GM04504 (cell line): ENCODE results near the gene PPP2R2B.
"Not testable (repeated sequence)": the region's sequence is repeated elsewhere in the genome, so short reads cannot be mapped to it uniquely, and the experiment has no call there.

ENCODE experiments used
- DNase-seq: peaks from one replicate; pipeline ENCODE4 v3.0.0-alpha.2; 2012; ENCODE audit warnings: low read depth

Gene PPP2R2B

DNA sequence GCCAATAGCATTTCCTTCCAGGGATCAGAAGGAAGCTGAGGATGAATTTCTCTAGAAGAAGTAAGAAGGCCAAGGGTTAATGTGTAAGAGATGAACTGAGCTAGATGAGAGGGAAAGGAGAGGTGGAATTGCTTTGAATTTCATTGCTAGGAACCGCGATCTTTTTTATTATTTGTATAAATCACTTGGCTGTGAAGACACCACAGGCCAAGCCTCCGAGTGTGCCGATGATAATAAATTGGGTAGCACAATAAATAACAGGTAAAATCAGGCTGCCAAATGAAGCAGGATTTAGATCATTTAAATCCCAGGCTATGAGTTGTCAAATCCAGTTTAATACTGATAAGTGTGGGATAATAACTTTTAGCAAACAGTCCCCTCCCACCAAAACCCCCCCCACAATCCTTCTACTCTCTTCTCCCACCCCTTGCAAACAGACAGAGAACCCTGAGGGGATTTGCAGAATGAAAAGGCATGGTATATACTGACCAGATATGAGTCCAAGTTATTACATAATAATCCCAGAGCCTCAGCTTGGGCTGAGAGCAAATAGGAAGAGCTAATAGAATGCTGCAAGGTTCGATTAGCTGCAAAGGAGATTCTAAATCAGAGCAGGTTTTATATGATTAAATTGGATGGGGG is 143.5 kb downstream of the PPP2R2B start:
- no peak for DNase-seq

DNA sequence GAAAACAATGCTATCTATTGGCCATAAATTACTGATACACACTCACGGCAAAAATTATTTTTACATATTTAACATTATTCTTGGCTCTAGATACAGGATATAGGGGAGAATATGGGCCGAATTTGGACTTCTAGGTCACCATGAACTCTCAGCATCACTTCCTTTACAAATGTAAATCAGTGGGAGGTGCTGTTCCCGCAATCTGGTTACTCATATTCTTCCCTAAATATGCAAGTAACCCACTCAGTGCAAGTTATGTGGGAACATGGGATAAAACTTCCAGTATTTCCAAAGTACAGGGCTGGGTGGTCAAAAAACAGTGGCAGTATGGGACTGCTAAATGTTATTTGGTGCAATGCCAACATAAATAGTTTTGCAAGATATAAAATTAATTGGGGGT is 145.6 kb downstream of the PPP2R2B start:
- no peak for DNase-seq

DNA sequence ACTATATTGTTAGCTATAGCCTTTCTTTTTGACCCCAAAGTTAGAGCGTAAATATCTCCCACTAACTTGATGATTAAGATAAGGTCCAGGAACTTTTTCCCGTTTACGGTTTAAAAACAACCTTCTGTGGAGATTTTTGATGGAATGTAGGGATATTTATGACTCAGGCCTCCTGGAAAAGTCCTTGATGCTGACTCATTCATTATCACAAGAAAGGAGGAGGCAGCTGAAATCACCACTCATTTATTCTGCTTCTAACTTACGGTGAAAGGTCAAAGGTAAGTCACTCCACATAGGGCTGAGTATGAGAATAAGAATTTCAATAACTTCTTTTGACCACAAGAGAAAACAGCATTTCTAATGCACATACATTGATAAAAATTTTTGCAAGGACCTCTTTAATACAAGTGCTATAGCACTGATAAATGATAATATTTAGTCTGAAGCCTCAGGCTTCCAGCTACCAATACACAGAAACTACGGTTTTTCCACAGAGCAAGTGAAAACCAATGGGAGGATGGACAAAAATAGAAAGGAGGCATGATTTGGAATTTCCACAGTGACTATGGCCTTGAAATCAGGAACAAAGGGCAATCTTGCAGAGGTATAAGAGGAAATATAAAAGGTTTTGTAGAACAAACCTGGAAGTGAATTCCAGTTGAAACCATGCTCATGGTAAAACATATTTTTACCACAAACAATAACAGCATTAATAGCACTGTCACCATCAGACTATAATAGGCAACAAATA is 146.5 kb downstream of the PPP2R2B start:
- DNase-seq: peak; percentile 47

DNA sequence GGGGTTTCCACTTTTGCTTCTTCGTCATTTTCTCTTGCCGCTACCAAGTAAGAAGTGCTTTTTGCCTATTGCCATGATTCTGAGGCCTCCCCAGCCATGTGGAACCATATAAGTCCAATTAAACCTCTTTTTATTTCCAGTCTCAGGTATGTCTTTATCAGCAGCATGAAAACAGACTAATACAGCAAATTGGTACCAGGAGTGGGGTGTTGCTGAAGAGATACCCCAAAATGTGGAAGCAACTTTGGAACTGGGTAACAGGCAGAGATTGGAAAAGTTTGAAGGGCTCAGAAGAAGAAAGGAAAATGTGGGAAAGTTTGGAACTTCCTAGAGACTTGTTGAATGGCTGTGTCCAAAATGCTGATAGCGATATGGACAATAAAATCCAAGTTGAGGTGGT is 149.8 kb downstream of the PPP2R2B start:
- not testable (repeated sequence) for DNase-seq

DNA sequence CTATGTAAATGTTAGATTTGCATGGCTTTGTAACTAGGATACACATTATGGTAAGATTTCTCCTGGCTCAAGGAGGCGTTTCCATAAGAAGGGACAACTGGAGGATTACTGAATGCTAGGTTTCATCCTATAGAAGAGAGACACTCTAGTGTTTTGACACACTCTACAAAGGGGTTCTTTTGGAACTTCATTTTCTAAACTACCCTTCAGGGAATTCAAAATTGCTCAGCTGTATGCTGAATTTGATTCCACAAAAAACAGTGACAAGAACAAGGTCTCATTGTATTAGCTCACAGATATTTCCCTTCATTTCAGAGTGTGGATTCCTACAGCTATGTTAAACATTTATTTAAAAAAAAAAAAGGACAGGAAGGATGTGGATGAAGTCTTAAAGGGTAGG is 151.7 kb downstream of the PPP2R2B start:
- no peak for DNase-seq

DNA sequence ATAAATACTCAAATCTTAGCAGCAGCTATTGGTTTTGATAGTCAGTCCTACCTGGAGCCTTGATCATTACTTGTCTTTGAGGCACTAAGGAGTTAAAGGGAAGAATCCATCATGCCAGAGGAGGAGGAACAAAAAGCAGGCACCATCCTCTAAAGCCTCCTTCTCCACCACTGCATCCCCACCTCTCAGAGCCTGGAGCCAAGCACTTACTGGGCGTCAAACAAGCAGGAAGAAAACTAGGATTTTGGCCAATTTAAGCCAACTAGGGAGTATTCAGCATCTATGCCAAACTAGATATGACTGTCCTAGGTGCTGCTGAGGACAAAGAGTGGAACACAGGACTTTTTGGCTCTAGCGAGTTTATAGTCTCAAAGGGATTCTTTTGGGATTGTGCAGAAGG is 152.5 kb downstream of the PPP2R2B start:
- DNase-seq: no peak

DNA sequence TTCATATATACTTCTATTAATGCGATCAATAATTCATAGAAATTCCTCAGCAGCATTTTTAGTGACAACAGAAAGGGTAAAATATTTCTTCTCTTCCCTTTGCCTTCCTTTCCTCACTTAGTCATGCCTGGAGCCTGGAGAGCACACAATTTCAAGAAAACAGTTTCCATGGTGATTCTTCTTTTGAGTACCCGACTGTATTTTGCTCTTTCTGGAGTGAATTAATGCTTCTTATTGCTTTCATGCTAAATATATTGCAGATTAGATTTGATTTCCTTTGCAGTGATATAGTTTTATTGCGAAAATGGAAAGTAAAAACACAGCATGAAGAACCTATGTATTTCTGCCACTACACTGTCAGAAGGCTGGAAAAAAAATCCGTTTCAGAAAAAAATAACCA is 153.5 kb downstream of the PPP2R2B start:
- no peak for DNase-seq

DNA sequence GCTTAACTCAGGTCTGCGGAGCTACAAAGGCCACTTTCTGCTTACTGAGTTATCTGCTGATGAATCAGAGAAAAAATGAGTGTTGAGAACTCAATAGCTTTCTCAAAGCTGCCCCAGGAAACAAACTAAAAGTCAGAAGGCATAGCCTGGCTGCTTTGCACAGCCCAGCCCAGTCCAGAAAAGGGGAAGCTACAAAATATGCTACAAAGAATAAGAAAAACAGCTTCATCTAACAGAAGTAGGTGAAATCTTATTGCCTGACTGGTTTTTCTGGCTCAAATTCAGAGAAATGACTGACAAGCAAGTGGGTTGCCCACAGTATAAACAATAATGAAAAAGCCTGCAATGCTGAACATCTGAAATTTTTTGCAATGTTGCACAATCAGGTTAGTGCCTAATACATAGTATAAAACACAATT is 156.2 kb downstream of the PPP2R2B start:
- no peak for DNase-seq

DNA sequence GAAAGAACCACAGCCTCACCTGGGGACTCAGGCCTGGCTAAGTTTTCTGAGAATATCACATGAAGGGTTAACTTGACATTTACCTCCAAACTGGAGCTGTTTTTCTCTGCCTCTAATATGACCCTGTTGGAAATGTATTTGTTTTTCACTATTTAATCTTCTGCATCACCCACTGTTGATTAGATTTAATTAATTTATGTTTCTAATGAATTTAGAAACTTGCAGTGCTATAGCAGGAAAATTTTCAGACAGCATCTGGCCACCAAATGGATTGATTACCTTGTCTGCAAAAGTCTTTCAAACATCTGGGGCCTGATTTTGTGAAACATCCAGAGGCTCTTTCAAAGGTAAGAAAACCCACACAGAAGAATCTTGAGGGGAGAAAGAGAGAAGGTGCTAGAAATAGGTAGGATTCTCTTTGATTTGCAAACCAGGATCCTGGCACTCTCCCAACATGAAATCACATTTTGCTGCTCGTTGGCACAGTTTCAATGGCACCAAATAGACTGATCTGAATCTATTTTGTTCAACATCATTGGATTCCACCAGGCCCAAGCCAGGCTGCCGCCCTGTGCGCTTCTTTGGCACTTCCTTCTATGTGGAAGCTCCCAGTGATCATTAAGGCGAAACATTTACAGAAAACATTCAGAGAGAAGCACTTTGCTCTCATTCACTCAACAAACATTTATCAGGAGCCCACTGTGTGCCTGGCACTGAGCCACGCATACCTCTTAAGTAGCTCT is 157.3 kb downstream of the PPP2R2B start:
- DNase-seq: no peak

DNA sequence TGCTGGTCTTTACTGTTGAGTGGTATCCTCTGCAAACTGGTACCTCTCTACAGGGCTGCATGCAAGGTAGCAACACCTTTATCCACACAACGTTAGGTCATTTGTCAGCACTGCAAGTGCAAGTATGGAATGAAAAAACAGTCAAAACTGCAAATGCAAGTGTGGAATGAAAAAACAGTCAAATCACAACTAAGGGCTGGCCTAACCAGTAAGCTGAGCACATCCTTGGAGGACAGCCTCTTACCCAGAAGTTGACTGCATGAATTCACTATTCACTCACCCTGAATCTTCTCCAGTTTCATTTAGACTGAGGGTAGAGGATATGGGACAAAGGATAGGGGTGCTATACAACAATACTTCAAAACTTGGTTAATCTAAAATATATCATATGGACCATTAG is 158.4 kb downstream of the PPP2R2B start:
- DNase-seq: no peak

DNA sequence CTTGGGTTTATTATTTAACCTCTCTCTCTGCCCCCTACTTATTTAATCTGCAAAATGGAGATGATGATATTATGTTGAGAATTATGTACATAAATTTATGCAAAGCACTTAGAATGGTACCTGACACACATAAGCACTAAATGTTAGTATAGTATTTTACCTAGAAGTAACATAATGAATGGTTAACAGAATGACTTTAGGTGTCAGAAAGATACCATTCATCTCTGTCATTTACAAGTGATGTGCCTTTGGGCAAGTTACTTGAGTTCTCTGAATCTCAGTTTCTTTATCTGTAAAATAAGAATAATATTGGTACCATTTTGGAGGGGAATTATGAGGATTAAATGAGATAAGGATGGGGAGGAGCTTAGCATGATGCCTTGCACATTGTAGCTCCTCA is 159.4 kb downstream of the PPP2R2B start:
- DNase-seq: no peak

DNA sequence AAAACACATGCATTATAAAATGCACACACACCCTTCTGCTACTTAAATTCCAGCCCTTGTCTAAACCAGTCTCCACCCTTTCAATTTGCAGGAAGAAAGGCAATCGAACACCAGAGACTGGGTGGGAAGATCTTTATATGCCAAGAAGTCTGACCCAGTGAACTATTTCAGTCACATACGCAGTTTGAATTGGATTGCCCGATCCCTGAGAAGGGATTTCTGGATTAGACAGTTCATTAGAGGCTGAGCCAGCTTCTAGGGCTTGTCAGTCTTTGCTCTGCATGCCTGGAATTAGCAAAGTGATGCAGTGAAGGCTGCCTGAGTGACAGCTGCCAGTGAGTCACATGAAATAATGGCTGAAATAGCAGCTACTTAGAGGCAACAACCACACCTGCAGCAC is 159.9 kb downstream of the PPP2R2B start:
- no peak for DNase-seq

DNA sequence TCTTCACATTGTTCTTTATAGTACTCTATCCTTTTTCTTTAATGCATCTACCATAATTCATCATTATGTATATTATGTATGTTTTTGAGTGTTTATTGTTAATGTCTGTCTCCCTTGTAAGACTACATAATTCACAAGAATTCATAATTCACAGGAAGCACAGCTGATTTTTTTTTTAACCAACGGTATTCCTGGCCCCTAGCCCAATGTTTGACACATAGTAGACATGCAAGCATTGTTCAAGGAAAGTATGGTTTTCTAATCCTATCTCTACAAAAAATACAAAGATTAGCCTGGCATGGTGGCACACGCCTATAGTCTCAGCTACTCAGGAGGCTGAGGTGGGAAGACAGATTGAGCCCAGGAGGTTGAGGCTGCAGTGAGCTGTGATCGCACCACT is 160.6 kb downstream of the PPP2R2B start:
- DNase-seq: no peak

DNA sequence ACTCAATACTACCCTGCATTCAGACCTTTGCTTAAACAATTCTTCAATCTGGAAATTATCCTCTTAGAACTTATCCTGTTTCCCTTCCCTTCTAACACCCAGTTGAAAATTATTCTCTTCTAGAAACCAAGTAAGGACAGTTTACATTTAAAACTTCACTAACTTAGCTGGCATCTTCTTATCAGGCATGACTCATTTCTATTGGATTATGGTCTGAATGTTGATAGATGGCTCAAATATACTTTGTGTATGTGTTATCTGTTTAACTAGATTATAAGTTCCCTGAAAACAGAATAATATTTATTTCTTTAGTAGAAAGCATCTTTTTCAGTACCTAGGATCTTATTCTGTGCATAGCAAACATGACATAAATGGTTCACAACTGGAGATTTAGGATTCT is 161.9 kb downstream of the PPP2R2B start:
- no peak for DNase-seq

DNA sequence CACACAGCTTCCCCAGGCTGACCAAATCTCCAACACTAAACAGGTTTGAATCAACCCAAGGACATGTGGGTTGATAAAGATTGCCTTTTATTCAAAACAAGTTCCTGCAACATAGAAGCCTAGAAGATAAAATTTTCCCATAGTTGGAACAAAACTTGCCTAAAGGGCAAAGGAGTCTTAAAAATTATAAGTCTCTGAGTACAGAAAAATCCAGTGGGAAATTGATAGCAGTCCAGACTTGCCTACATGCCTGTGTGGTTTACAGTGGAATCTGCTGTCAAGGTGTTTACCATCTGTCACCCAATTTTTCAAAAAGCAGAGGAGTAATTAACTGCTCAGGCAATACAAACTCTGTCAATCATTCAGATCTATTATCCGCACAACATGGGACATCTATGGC is 168.2 kb downstream of the PPP2R2B start:
- no peak for DNase-seq

DNA sequence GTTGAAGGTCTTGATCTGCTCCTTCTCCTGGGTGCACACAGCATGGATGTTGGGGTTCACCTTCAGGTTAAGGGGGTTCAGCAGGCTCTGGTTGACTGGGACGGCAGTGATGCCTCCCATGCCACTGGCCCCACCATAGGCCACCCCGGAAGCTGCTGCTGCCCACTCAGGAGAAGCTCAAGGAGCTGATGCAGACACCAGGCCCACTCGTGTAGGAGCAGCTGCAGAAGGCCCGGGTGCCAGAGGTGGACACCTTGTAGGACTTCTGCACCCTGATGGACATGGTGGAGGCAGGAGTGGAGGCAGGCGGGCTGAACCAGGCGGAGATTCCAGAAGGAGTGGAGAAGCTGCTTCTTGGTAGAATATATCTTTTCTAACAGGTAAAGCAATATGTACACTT is 171.2 kb downstream of the PPP2R2B start:
- DNase-seq: no peak

DNA sequence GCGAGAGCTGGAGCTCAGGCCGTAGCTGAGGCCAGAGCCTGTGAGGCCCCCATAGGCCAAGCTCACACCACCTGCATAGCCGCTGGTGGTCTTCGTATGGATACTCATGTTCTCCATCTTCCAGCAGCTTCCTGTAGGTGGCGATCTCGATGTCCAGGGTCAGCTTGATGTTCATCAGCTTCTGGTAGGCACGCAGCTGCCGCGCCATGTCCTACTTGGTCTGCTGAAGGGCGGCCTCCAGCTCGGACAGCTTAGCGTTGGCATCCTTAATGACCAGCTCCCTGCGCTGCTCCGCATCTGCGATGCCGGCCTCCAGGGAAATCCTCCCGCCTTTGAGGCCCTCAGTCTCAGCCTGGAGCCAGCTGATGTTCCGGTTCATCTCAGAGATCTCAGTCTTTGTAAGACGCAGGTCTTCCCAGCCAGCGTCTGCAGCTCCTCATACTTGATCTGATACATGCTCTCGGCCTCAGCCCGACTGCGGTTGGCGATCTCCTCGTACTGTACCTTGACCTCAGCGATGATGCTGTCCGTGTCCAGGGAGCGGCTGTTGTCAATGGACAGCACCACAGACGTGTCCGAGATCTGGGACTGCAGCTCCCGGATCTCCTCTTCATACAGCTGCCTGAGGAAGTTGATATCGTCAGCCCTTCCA is 172.1 kb downstream of the PPP2R2B start:
- DNase-seq: no peak

DNA sequence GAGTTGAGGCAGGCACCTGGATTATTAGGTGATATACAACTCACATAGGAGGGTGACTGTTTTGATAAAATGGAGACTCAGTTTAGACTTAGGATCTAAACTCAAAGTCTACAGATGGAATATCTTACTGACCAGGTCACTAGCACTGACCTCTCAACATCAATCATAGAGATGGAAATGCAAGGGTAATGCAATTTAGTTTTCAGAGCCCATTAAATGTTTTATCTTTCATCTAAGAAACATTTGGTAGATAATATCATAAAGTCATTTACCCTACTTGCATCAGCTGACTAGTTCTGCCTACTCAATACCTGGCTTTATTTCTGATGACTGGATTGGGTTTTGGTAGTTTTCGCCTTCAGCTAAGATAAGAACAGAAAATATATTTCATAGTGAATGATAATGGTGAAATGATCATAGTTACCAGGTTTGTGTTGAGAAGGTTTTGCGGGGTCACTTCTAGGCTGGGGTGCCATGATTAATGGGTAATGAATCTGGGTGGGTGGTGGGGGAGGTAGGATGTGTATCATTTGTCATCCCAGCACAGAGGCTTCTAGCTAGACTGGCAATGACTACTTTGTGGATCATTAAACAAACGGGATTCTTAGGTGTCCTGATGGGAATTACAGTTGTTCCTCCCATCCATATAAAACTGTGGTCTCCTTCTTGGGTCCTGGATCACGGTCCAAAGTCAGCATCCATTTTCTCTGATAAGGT is 173.4 kb downstream of the PPP2R2B start:
- no peak for DNase-seq

DNA sequence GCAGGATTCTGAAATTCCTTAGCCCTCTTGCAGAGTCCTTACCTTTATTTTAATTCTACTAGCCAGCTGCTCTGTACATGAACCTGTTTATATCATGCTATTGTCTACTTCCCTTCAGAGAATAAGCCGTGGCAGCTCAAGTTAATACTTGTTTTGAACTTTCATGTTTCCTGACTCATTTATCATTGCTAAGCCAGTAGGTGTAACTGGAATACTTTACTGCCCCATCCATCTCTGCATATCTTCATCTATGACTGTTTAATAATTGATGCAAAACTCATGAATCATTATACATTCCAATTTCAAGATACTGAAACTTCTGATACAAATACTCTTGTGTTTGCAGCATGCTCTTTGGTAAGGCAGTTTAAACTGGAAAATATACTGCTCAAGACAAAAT is 174.7 kb downstream of the PPP2R2B start:
- DNase-seq: no peak

DNA sequence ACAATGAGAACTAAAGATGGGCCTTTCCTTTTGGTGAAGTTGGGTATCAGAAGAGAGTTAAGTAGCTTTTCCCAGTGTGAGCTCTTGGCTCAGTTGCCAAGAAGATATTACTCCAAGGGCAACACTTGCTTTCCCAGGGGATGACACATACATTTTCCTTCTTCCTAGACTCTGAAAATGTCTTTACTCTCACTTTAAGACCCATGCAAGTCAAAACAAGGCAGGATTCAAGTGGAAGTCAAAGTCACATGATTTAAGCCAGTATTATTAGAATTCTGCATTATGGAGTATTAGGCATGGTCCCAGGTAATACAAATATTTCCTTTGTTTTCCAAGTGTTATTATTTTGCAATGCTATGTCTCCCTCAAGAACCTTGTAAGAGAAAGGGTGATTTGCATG is 175.1 kb downstream of the PPP2R2B start:
- no peak for DNase-seq

DNA sequence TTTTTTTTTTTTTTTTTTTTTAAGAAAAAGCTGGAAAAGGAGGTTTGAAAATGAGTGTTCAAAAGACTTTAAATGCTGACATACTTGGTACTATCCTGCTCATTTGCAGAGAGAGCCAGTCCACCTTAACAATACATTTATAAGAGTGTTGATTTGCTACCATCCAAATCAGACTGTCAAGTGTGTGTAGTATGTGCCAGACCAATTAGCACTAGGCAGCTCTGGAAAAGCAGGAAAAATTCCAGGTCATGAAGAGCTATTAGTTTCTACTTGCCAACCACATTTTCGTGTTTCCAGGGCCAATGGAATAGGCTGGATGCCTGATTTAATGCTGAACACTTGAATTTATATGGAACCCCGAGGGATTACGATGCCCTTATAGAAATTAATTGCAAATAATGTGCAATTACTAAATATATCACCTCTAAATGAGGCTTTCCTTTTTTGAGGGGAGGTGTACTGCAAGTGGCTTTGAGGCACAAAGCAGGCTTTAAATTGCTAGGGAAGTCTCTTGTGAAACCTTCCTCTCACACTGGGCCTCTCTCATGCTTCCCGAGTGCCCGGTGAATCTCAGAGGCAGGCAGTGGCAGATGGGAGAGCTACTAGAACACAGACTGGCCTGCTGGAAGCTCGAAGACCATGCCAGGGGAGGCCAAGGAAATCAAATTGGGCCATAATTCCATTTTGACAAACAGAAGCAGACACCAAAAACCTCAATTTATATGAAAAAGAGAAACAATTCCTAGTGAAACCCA is 178.7 kb downstream of the PPP2R2B start:
- DNase-seq: no peak
